Measurements from ENCODE around the gene BSN.
"Not testable (repeated sequence)": the region's sequence is repeated elsewhere in the genome, so short reads cannot be mapped to it uniquely, and the experiment has no call there.

The BSN gene

DNA sequence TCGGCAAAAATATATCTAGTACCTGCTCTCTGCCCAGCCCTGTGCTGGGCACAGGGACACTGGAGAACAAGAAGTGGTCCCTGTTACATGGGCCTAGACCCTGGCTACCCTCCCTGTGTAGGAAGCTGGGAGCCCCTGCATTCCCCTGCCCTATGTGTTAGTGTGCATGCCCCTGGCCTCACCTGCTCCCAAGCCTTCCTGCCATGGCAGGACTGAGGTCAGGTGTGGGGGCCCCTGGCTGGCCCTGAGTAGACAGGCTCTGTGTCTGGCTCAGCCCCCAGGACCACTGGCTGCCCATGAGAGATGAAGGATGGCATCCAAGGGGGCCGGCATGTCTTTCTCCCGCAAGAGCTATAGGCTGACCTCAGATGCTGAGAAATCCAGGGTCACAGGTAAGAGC, 136.6 kb downstream of the BSN start:
- not testable (repeated sequence) for DNase-seq (ENCODE audit: low read depth in 2 of 3, low spot score in 2 of 3)

DNA sequence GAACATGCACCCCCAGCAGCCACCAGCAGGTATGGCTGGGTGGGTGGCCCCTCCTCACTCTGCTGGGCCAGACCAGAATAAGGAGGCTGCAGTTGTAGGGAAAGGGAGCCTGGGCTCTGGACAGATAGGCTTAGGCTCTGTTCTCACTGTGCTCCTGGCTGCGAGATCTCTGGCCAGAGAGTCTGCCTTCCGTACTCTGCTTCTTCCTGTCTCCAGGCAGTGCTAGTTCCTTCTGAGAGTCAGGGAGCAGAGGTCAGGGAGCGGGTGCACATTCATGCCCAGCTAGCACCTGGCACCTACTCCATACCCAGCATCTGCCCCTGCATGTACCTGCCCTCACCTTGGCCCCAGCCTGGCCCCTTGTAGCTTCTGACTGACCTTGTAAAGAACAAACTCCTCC, 137.2 kb downstream of the BSN start:
- DNase-seq (ENCODE audit: low read depth in 2 of 3, low spot score in 2 of 3) = not testable (repeated sequence)

DNA sequence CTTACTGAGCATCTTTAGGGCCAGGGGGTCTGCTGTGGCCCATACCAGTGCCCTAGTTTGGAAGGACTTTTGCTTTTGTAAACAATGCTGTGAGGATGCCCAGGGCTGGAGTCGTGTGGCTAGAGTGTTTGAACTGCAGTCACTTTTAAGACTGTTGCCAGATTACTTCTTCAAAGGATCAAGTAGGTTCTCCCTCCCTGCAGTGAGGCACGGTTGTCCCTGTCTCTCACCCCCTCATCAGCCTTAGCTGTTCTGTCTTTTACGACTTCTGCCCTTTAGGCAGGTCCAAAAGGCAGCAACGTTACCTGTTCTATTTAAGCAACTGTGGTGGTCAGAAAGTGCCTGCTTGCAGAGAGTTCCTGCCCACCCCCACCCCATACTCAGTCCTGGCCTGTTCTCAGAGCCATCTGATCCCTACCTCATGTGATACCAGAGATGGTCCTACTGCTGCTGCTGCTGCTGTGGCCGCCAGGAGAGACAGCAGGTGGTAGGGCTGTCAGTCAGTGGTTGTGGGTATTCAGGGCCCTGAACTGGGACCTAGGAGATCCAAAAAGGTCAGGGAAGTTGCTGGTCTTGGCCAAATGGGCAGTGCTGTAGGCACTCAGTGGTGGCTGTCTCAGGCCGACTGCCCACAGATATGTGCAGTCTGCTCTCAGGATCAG, 140.3 kb downstream of the BSN start:
- not testable (repeated sequence) for DNase-seq (ENCODE audit: low read depth in 2 of 3, low spot score in 2 of 3)

DNA sequence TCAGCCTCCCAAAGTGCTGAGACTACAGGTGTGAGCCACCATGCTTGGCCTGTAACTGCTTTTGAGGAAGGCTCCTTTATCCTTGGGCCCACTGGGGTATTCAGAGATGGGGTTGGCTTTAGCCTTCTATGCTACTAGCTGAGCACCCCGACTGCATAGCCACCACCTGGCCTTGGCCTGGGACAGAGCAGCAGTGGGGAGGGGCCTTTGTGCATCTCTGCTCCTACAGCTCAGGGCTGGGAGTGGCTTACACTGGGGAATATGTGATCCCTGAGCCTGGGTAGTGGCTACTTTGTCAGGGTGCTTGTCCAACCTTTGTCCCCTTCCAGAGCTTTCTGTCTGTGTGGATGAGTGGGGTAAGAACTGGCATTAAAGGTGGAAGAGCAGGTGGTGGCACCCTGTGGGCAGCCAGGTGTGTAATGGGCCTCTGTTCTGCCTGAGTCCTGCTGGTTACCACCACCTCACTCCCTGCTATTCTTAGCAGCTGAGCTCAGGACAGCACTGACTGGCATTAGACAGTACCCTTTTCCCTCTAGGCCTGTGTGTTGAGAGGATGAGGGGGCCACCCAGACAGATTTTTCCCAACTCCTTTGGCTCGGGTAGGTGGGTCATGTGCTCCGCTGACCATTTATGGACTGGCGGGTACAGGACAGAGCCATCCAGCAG, 141.2 kb downstream of the BSN start:
- DNase-seq (ENCODE audit: low read depth in 2 of 3, low spot score in 2 of 3) = not testable (repeated sequence)

DNA sequence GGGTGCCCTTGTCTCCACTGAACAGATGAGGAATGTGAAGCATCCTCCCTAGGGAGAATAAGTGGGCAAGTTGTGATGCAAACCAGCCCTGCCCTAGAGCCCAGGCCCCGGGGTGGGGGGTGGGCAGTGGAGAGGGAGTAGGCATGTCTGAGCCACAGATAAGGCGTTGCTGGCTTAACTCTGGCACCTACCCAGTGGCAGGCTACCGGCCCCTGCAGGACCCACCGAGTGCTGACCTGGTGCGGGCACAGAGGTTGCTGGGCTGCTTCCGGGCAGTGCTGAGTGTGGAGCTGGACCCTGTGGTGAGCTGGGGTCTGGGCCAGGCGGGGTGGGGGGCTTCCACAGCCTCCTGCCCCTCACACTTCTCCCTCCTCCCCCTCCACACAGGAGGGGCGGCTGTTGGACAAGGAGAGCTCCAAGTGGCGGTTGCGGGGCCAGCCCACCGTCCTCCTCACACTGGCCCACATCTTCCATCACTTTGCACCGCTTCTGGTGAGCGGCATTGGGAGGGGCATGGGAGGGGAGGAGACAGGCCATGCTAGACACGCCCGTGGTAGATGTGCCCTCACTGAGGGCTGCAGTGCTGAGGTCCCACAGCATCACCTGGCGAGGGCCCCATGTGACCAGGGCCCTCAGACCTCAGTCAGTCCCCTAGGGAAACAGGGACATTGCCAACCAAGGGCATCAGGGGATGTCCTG, 145.2 kb downstream of the BSN start:
- DNase-seq (ENCODE audit: low read depth in 2 of 3, low spot score in 2 of 3) = no peak

DNA sequence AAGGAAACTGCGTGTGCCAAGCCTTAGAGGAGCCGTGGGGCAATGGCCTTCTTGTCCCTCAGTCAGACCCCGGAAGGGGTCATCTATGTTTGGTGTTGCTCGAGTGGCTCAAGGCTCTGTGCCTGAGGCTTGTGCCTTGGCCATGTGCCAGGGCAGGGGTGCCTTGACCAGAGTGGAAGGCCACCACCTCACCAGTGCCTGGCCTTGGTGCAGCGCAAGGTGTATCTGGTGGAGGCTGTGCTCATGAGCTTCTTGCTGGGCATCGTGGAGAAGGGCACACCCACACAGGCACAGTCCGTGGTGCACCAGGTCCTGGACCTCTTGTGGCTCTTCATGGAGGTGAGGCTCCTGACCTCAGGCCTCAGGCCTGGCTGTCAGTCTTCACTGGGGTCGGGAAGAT, 145.7 kb downstream of the BSN start:
- no peak for DNase-seq (ENCODE audit: low read depth in 2 of 3, low spot score in 2 of 3)

DNA sequence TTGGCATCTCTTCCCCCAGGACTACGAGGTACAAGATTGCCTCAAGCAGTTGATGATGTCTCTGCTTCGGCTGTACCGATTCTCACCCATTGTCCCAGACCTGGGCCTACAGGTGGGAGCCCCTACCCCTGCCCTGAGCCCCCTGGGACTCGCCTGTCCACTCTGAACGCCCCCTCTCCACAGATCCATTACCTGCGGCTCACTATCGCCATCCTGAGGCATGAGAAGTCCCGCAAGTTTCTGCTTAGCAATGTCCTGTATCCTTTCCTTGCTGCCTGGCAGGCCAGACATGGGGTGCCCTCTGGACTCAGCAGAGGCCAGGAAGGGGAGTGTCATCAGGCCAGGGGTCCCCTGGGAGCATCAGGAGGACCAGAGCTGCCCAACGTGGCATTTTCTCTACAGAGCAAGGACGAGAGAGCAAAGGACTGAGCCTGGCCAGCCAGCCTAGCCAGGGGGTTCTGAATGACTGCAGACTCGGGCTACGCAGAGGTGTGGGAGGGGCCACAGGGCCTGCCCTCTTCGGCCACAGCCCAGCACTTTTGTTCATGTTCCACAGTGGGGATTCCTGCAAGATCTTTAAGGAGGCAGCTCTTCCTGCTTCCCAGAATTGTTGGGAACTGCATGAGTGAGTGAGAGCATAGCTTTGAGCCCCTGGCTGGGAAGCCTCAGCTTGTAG, 146.3 kb downstream of the BSN start:
- DNase-seq (ENCODE audit: low read depth in 2 of 3, low spot score in 2 of 3) = no peak

DNA sequence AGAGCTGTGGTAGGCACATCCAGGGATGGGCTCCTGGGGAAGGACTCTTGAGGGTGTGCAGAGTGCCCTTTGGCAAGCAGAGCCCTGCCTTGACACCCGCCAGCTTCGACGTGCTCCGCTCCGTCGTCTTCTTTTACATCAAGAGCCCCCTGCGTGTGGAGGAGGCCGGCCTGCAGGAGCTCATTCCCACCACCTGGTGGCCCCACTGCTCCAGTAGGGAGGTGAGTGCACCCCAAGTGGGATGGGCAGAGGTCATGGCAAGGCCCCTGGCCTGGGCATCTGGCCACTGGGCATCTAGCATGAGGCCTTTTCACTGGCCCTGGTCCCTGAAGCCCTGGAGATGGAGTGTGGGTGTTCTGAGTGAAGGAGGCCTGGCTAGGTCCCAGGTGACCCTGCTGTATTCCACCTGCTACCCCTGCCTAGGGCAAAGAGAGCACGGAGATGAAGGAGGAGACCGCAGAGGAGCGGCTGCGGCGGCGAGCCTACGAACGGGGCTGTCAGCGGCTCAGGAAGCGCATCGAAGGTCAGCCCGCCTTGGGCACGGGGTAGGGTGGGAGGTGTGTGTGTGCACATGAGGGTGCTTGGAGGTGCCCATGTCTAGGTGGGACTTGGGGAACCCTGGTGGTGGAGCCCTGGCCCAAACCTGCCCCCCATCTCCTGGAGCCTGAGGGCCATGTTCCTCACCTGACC, 147.3 kb downstream of the BSN start:
- DNase-seq (ENCODE audit: low read depth in 2 of 3, low spot score in 2 of 3) = no peak

DNA sequence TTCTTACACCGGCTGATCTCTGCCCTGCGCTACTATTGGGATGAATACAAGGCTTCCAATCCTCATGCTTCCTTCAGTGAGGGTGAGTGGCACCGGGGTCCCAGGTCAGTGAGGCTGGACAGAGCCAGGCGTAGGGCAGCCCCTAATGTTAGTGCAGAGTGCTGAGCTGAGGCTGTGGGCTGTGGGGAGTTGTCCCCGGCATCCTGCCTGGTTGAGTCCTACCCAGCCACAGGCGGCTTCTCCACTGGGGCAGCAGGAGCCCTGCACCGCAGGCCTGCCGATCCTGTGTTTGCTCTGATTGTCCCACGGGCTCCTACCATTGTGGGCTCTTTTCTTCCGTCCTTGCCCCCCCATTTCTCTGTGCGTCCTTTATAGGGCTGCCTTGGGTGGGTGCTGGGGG, 148.4 kb downstream of the BSN start:
- no peak for DNase-seq (ENCODE audit: low read depth in 2 of 3, low spot score in 2 of 3)

DNA sequence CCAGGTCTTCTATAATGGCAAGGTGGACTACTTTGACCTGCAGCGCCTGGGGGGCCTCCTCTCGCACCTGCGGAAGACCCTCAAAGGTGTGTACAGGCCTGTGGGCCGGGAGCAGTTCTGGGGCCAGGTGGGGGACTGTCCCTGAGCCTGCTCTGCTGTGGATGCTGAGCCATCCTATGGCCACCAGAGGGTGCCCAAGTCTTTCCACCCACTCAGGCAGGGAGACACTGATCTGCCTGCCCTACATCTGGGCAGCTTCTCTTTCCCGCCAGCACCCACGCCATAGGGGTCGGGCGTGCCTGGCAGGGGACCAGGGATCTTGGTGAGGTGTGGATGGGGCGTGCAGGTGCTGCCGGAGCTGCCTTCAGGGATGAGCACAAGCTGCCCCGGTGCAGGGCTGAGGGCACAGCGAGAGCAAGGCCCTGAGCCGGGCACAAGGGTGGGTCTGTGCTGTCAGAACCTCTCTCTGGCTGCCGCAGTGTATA, 149.2 kb downstream of the BSN start:
- DNase-seq (ENCODE audit: low read depth in 2 of 3, low spot score in 2 of 3) = no peak

DNA sequence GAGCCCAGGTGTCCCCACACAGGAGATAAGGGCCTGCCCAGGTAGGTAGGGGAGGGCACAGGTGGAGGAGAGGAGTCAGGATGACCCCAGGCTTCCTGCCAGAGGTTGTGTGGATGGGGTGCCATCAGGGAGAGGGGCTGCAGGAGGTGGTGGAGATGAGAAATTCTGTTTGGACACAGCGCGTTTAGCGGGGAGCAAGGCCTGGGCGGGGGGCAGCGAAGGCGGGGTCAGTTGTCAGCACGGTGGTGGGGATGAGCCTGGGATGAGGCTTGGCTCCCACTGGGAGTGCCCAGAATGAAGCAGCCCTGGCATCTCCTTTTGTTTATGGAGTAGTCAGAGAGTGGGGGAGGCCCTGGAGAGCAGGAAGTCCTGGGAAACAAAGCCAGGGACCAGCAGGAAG, 149.7 kb downstream of the BSN start:
- DNase-seq (ENCODE audit: low read depth in 2 of 3, low spot score in 2 of 3) = no peak

DNA sequence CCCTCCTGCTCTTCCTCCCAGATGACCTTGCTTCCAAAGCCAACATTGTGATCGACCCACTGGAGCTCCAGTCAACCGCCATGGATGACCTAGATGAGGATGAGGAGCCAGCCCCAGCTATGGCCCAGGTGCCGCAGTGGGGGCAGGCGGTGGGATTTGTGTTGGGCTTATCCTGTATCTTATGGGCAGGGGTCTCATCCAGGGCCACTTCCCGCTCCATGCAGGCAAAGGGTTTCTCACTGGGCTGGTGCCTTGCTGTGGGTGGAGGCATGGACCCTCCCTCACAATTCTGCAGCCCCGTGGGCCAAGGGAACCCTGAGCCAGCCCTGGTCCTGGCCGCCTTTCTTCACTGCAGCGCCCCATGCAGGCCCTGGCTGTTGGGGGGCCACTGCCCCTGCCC, 150.4 kb downstream of the BSN start:
- DNase-seq (ENCODE audit: low read depth in 2 of 3, low spot score in 2 of 3) = no peak

DNA sequence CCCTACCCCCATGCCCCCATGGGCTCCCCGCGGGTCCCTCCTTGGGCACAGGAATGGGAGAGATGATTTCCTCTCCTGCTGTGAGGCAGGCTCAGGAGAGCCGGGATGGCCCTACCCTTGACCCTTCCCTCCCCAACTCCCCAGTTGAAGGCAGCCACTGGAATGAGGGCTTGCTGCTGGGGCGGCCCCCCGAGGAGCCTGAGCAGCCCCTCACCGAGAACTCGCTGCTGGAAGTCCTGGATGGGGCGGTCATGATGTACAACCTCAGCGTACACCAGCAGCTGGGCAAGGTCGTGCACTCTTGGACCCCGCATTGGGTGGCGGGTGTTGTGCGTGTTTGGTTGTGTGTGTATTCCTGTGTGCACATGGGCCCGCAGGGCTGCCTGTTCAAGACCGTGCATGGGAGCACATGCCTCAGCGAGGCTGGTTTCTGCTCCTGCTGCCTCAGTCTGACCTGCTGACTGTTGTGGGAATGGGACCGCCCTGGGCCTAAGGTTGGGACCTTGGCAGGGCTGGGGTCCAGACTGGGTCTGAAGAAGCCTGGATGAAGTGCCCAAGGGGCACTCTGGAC, 151.2 kb downstream of the BSN start:
- no peak for DNase-seq (ENCODE audit: low read depth in 2 of 3, low spot score in 2 of 3)

DNA sequence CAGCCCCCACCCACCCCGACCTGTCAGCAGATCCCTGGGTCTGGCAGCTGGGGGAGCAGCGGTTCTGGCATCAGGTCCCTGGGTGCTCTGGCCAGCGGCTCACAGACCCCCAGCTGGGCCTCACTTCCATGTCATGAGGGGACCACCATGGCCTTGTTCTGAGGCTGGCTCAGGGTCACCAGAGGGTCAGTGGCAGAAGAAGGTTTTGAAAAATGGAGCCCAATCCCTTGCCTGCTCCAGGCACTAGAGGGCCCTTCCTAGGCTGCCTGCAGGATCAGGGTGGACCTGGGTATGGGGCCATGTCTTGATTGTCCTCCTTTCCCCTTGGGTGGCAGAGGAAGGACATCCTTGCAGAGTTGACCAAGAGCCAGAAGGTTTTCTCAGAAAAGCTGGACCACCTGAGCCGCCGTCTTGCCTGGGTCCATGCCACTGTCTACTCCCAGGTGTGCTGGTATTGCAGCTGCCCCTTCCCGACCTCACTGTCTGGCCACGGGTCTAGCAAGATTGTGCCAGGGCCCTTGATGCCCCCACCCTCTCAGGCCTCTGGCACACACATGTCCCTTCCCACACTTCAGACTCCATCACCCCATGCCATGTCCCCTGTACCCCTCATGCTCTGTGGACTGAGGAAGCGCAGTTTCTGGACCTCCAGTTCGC, 152.3 kb downstream of the BSN start:
- DNase-seq (ENCODE audit: low read depth in 2 of 3, low spot score in 2 of 3) = no peak

DNA sequence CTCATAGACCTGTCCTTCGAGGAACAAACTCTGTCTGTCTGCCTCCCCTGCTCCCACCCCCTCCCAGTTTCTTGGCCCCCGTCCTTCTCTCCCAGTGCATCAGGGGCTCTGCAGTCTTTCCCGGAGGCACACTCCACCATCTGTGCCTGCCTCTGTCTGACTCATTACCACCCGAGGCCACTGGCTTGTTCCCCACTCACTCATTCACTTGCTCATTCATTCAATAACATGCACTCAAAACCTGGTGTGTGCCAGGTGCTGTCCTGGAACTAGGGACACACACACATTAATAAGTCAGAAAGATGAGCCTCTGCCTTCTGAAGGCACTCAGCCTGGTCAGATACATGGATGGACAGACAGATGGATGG, 152.8 kb downstream of the BSN start:
- no peak for DNase-seq (ENCODE audit: low read depth in 2 of 3, low spot score in 2 of 3)

DNA sequence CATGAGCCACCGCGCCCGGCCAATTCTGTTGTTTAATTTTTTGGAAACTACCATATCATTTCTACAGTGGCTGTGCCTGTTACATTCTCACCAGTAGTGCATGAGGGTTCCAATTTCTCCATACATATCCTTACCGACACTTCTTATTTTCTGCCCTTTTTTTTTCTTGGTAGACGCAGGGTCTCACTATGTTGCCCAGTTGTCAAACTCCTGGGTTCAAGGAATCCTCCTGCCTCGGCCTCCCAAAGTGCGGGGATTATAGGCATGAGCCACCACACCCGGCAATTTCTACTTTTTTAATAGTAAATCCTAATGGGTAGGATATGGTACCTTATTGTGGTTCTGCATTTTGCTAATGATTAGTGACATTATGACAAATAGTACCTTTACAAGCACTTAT, 155.6 kb downstream of the BSN start:
- no peak for DNase-seq (ENCODE audit: low read depth in 2 of 3, low spot score in 2 of 3)

DNA sequence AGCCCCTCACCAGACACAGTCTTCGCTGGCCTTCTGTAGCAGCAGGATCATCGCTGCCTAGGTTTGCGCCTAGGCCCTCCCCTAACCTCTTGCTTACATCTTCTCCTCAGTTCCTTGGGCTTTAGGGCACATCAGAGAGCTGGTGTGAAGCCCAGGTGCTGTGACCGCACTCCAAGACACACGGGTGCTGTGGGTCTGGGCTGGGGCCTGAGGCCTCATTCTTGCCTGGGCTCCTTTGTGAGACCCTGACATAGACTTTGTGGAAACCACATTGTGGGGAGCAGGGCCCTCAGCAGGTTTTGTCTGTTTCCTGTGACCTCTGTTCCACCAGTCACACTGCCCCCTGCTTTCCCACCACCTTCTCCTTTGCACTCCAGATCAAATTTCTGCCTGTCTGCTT, 157.2 kb downstream of the BSN start:
- no peak for DNase-seq (ENCODE audit: low read depth in 2 of 3, low spot score in 2 of 3)

DNA sequence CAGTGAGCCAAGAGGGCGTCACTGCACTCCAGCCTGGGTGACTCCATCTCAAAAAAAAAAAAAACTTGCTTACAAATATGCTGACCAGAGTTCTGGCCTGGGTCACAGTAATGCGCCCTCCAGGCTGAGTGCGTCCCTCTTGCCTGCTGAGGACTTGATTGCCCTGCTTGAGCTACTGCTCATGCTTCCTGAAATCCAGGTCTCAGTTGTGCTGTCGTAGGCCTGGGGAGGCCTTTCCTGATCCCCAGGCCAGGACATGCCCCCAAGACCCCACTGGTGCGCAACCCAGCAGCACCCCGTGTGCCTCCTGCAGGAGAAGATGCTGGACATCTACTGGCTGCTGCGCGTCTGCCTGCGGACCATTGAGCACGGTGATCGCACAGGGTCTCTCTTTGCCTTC, 157.9 kb downstream of the BSN start:
- no peak for DNase-seq (ENCODE audit: low read depth in 2 of 3, low spot score in 2 of 3)

DNA sequence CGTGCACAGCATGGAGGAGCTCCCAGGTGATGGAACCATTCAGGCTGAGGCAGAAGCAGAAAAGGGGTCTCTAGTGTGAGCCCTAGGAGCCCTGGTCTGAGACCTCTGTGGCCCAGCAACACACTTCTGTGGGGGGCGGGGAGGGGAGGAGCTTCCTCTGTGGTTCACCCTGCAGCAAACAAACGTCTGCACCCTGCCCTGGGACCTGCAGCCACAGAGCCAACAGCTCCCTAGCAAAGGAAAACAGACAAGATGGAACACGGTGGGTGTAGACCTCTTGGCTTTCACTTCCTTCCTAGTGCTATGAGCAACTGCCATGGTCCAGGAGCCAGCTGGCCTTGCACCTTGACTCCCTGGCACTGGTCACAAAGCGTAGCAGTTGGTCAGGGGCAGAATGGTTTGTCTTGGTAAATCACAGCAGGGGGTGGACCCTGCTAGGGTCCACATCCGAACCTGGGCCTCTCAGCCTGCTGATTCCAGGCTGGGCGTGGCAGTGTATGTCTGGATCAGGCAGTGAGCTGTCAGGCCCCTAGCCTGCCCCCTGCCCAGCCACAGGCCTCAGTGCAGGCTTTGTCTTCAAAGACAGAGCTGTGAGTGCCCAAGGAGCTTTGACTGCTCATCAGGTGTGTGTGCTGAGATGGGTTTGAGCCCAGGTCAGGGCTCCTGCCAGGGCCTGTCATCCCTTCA, 158.5 kb downstream of the BSN start:
- DNase-seq (ENCODE audit: low read depth in 2 of 3, low spot score in 2 of 3) = no peak

All from activated CD8-positive, alpha-beta memory T cell treated with anti-CD3 and anti-CD28 coated beads for 48 hours (primary cell).